B cell (primary cell): ENCODE measurements around the gene OR8J1. TPM values are rescaled to one million over a fixed set of nuclear protein-coding genes. Genes with fewer than 3 reads are reported as not detected.
"Not testable (repeated sequence)": the region's sequence is repeated elsewhere in the genome, so short reads cannot be mapped to it uniquely, and the experiment has no call there.

Source experiments
- ATAC-seq: fragments of 200-7000 bp; cut with Tn5 transposase; one replicate; pipeline ENCODE4 v1.10.0; 2021; ENCODE audit warnings: low read depth, mild to moderate bottlenecking, moderate number of reproducible peaks, moderate library complexity
- CTCF ChIA-PET: fragments of 350-600 bp; sonication (Branson Sonifier 250); formaldehyde crosslinking; loops from one replicate; lab custom pipeline; 2021; ENCODE audit warnings: antibody characterized with exemption, inconsistent platforms; lab: Charles Lee
- POLR2A ChIA-PET: fragments of 350-600 bp; sonication (Branson Sonifier 250); formaldehyde crosslinking; loops from one replicate; lab custom pipeline; 2021; ENCODE audit warnings: antibody characterized with exemption; lab: Charles Lee
- DNase-seq: peaks from one replicate; pipeline ENCODE4 v3.0.0; 2013
- H2AFZ ChIP-seq: 2 replicates; pipeline ENCODE4 v1.6.1; 2012; ENCODE audit warnings: mild to moderate bottlenecking, low read depth, low read length; ENCODE audit not compliant: insufficient read depth, poor library complexity, severe bottlenecking
- H3K27ac ChIP-seq, 2 donors: 1 replicate in 1 of 2; 2 replicates in 1 of 2; pipeline ENCODE4 v1.5.1; 2012 to 2013; ENCODE audit warnings: low read length in 2 of 2, mild to moderate bottlenecking in 2 of 2, moderate library complexity in 1 of 2
- H3K27me3 ChIP-seq, 4 experiments: fragments of 200-600 bp in 1 of 4; sonication (generic) in 1 of 4; replicated peaks in 1 of 4; 1 replicate in 2 of 4; 2 replicates in 2 of 4; pipeline versions ENCODE4 v1.6.1 to v1.7.0; 2013 to 2016; ENCODE audit warnings: low read length in 3 of 4, mild to moderate bottlenecking in 2 of 4, mixed read lengths in 1 of 4, moderate library complexity in 1 of 4; ENCODE audit not compliant: insufficient read depth in 4 of 4, control insufficient read depth in 3 of 4; ENCODE audit errors: control extremely low read depth in 1 of 4
- H3K36me3 ChIP-seq, 2 experiments: replicated peaks in 1 of 2; 1 replicate in 1 of 2; 2 replicates in 1 of 2; pipeline versions ENCODE4 v1.6.1 to v1.7.1; 2013; ENCODE audit warnings: low read length in 1 of 2; ENCODE audit not compliant: insufficient read depth in 2 of 2, control insufficient read depth in 1 of 2; ENCODE audit errors: control extremely low read depth in 1 of 2, extremely low read depth in 1 of 2
- H3K4me1 ChIP-seq, 2 donors: fragments of 200-600 bp in 1 of 2; sonication (generic) in 1 of 2; 1 replicate in 1 of 2; 2 replicates in 1 of 2; pipeline versions ENCODE4 v1.5.1 to v1.6.1; 2013 to 2017; ENCODE audit warnings: low read length in 2 of 2; ENCODE audit not compliant: control insufficient read depth in 2 of 2, insufficient read depth in 2 of 2
- H3K4me2 ChIP-seq: replicated peaks from 2 replicates; pipeline ENCODE3; 2012; ENCODE audit warnings: mild to moderate bottlenecking, low read depth, low read length; ENCODE audit not compliant: poor library complexity, severe bottlenecking
- H3K4me3 ChIP-seq, 5 experiments: fragments of 200-600 bp in 1 of 5; sonication (generic) in 1 of 5; 1 replicate in 3 of 5; 2 replicates in 2 of 5; pipeline versions ENCODE4 v1.5.1 to v1.7.0; 2011 to 2016; ENCODE audit warnings: low read length in 4 of 5, mild to moderate bottlenecking in 4 of 5, low read depth in 2 of 5, control low read depth in 1 of 5, moderate library complexity in 1 of 5; ENCODE audit not compliant: insufficient read depth in 1 of 5; ENCODE audit errors: control extremely low read depth in 1 of 5, extremely low read depth in 1 of 5
- H3K79me2 ChIP-seq: fragments of 200-600 bp; sonication (generic); one replicate; pipeline ENCODE4 v1.6.0; 2016; ENCODE audit warnings: low read length; ENCODE audit not compliant: control insufficient read depth, insufficient read depth
- H3K9ac ChIP-seq: fragments of 200-600 bp; sonication (generic); 2 replicates; pipeline ENCODE4 v1.6.1; 2017; ENCODE audit warnings: mild to moderate bottlenecking, low read length, moderate library complexity
- H3K9me3 ChIP-seq, 3 donors: one replicate each; pipeline versions ENCODE4 v1.6.1 to v1.7.1; 2013; ENCODE audit warnings: low read length in 2 of 3; ENCODE audit not compliant: control insufficient read depth in 2 of 3, insufficient read depth in 1 of 3; ENCODE audit errors: control extremely low read depth in 1 of 3
- H4K20me1 ChIP-seq: 2 replicates; pipeline ENCODE4 v1.6.0; 2012; ENCODE audit warnings: mild to moderate bottlenecking, low read length; ENCODE audit not compliant: insufficient read depth, control insufficient read depth, poor library complexity, severe bottlenecking
- H3K27ac Mint-ChIP-seq: one replicate; pipeline ENCODE4 v1.8.0; 2021; ENCODE audit warnings: mixed read lengths
- H3K27me3 Mint-ChIP-seq: one replicate; pipeline ENCODE4 v1.8.0; 2021; ENCODE audit warnings: mixed read lengths
- H3K4me1 Mint-ChIP-seq: one replicate; pipeline ENCODE4 v1.8.0; 2021; ENCODE audit warnings: mixed read lengths
- H3K4me3 Mint-ChIP-seq: one replicate; pipeline ENCODE4 v1.8.0; 2021; ENCODE audit warnings: mixed read lengths
- H3K9me3 Mint-ChIP-seq: one replicate; pipeline ENCODE4 v1.8.0; 2022; ENCODE audit warnings: mixed read lengths; ENCODE audit not compliant: insufficient read depth
- EZH2 ChIP-seq: IDR thresholded peaks from 2 replicates; pipeline ENCODE4 v1.6.1; 2012; ENCODE audit warnings: borderline replicate concordance, low read depth, mild to moderate bottlenecking, moderate library complexity, low read length; ENCODE audit not compliant: insufficient read depth, poor library complexity, severe bottlenecking
- WGBS: methylation state at CpG from one replicate; pipeline ENCODE4 v1.1.5; 2013; ENCODE audit warnings: missing lambda C conversion rate; ENCODE audit not compliant: insufficient coverage; 5-methylcytosine and 5-hydroxymethylcytosine counted together
- intact Hi-C: fragments of 100-400 bp; cut with micrococcal nuclease; formaldehyde crosslinking; loops from one replicate; pipeline ENCODE4 v1.10.0; 2022
- polyA plus RNA-seq: library from polyadenylated mRNA; depleted of rRNA; stranded (reverse); fragments of >200 nt; gene quantifications from 2 replicates; pipeline ENCODE4 v1.2.3, GENCODE V29; 2012
- total RNA-seq, 2 donors: library from RNA; stranded (reverse); fragments of 120-200 nt in 1 of 2; gene quantifications; 1 replicate in 1 of 2; 2 replicates in 1 of 2; pipeline versions ENCODE4 v1.2.3 to v1.2.4, GENCODE V29; 2013 to 2022
- TF ChIP-seq, protein P1 (sequence below): fragments of 200-600 bp; IDR thresholded peaks from one replicate; pipeline ENCODE4 v1.8.0; 2022; ENCODE audit warnings: antibody characterized with exemption, mild to moderate bottlenecking

Gene OR8J1
- total and polyA plus RNA-seq, 2 donors (not counting 1 experiment from before 2014, with no cell fraction given): not detected

DNA sequence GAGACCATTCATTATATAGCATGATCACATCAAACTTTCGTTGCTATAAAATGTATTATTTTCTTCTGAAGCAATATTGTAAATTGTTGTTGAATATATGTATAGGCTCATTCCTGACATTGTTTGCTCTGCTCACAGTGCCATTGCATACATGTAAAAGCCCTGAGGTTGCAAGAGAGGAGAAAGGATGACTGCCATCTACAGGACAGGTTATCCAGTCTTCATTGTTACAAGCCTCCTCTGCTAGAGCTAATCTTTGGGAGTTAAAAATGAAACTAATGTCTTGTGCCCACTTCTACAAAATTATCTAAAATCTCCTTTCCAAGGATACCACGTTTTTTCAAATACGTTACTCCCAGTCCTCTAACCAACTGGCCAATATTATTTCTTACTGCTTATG lies 42.0 kb downstream of the OR8J1 start:
- no peaks in the 10 kb centered on the region for H3K4me1 ChIP-seq
- DNase-seq (no peak), ATAC-seq (no peak)
- no CpG with 5 or more reads among the region's 3 CpGs for WGBS
- H3K27ac ChIP-seq: no peak overlapping the region
- H3K27me3 ChIP-seq: no peaks in the 10 kb centered on the region
- CTCF ChIA-PET: no interaction called here
- no peaks in the 10 kb centered on the region for H3K27me3 Mint-ChIP-seq
- peaks cover 0 to 4% (median 0%) of the 10 kb centered on the region in 3 donors for H3K9me3 ChIP-seq
- H3K36me3 ChIP-seq: no peaks in the 10 kb centered on the region
- H3K4me1 Mint-ChIP-seq: no peaks in the 10 kb centered on the region
- H4K20me1 ChIP-seq: no peaks in the 10 kb centered on the region
- intact Hi-C loops: no loop called here
- H3K9me3 Mint-ChIP-seq: peaks cover 5% of the 10 kb centered on the region
- no peak overlapping the region for H3K4me3 Mint-ChIP-seq
- no peak overlapping the region for H3K4me3 ChIP-seq
- H3K4me2 ChIP-seq: no peak overlapping the region
- POLR2A ChIA-PET: no interaction called here
- no peak overlapping the region for H3K9ac ChIP-seq
- H2AFZ ChIP-seq: no peak overlapping the region
- H3K79me2 ChIP-seq: no peaks in the 10 kb centered on the region
- H3K27ac Mint-ChIP-seq: no peak overlapping the region
- TF ChIP-seq EZH2: no peak
- TF ChIP-seq, protein P1, sequence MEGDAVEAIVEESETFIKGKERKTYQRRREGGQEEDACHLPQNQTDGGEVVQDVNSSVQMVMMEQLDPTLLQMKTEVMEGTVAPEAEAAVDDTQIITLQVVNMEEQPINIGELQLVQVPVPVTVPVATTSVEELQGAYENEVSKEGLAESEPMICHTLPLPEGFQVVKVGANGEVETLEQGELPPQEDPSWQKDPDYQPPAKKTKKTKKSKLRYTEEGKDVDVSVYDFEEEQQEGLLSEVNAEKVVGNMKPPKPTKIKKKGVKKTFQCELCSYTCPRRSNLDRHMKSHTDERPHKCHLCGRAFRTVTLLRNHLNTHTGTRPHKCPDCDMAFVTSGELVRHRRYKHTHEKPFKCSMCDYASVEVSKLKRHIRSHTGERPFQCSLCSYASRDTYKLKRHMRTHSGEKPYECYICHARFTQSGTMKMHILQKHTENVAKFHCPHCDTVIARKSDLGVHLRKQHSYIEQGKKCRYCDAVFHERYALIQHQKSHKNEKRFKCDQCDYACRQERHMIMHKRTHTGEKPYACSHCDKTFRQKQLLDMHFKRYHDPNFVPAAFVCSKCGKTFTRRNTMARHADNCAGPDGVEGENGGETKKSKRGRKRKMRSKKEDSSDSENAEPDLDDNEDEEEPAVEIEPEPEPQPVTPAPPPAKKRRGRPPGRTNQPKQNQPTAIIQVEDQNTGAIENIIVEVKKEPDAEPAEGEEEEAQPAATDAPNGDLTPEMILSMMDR: no peak

DNA sequence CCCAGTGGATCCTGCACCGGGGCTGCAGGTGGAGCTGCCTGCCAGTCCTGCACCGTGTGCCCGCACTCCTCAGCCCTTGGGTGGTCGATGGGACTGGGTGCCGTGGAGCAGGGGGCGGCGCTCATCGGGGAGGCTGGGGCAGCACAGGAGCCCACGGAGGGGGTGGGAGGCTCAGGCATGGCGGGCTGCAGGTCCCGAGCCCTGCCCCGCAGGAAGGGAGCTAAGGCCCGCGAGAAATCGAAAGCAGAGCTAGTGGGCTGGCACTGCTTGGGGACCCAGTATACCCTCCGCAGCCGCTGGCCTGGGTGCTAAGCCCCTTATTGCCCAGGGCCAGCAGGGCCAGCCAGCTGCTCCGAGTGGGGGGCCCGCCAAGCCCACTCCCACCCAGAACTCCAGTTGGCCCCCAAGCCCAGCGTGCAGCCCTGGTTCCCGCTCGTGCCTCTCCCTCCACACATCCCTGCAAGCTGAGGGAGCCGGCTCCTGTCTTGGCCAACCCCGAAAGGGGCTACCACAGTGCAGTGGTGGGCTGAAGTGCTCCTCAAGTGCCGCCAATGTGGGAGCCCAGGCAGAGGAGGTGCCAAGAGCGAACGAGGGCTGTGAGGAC lies 47.9 kb downstream of the OR8J1 start:
- WGBS: 84% methylated on average over 27 of the region's 27 CpGs
- CTCF ChIA-PET, ATAC-seq: not testable (repeated sequence)

More for the DNA sequence above, 47.9 kb downstream of the OR8J1 start:
- H3K4me1 Mint-ChIP-seq, H3K4me2 ChIP-seq, H3K27ac ChIP-seq, H3K36me3 ChIP-seq, intact Hi-C loops, H4K20me1 ChIP-seq, H3K9me3 Mint-ChIP-seq, H3K9ac ChIP-seq, H3K79me2 ChIP-seq, DNase-seq, H3K27me3 Mint-ChIP-seq, H2AFZ ChIP-seq, POLR2A ChIA-PET, H3K4me3 Mint-ChIP-seq, H3K27ac Mint-ChIP-seq, H3K4me3 ChIP-seq, H3K4me1 ChIP-seq, H3K27me3 ChIP-seq: not testable (repeated sequence)
- H3K9me3 ChIP-seq: peaks cover 0 to 18% (median 2%) of the 10 kb centered on the region in 3 donors
